HEK293 (cell line): Measurements from ENCODE around the gene COL25A1.
A peak's percentile ranks its signal among the peaks of the same experiment; 100 is the strongest.

Experiments
- GFI1B ChIP-seq: fragments of 450-650 bp; formaldehyde crosslinking; IDR thresholded peaks from 2 replicates; pipeline ENCODE4 v1.5.1; 2016; ENCODE audit warnings: missing biosample characterization, missing genetic modification characterization
- KLF9 ChIP-seq: fragments of 450-650 bp; formaldehyde crosslinking; IDR thresholded peaks from 2 replicates; pipeline ENCODE4 v1.5.1; 2016; ENCODE audit warnings: missing biosample characterization, missing genetic modification characterization, low read depth
- SCRT2 ChIP-seq: fragments of 450-650 bp; formaldehyde crosslinking; IDR thresholded peaks from 2 replicates; pipeline ENCODE4 v1.5.1; 2016; ENCODE audit warnings: missing biosample characterization, missing genetic modification characterization
- SETDB1 ChIP-seq: IDR thresholded peaks from one replicate; pipeline ENCODE4 v1.6.1; 2017; ENCODE audit warnings: mild to moderate bottlenecking, low read length, moderate library complexity, mixed read lengths; ENCODE audit not compliant: insufficient read length
- SP2 ChIP-seq: fragments of 450-650 bp; formaldehyde crosslinking; IDR thresholded peaks from 2 replicates; pipeline ENCODE4 v1.5.1; 2016; ENCODE audit warnings: missing biosample characterization, missing genetic modification characterization
- TCF7L2 ChIP-seq: IDR thresholded peaks from 2 replicates; pipeline ENCODE4 v1.6.1; 2011; ENCODE audit warnings: low read depth, mild to moderate bottlenecking, inconsistent platforms, low read length, moderate library complexity, borderline replicate concordance
- TSHZ1 ChIP-seq: fragments of 450-650 bp; formaldehyde crosslinking; IDR thresholded peaks from 2 replicates; pipeline ENCODE4 v1.5.1; 2016; ENCODE audit warnings: missing biosample characterization, missing genetic modification characterization, borderline replicate concordance
- ZBTB20 ChIP-seq: fragments of 450-650 bp; formaldehyde crosslinking; IDR thresholded peaks from 2 replicates; pipeline ENCODE4 v1.5.1; 2016; ENCODE audit warnings: missing biosample characterization, missing genetic modification characterization
- ZNF157 ChIP-seq: fragments of 450-650 bp; formaldehyde crosslinking; IDR thresholded peaks from 2 replicates; pipeline ENCODE4 v1.5.1; 2016; ENCODE audit warnings: missing biosample characterization, missing genetic modification characterization
- ZNF169 ChIP-seq: fragments of 450-650 bp; formaldehyde crosslinking; IDR thresholded peaks from 2 replicates; pipeline ENCODE4 v1.5.1; 2016; ENCODE audit warnings: missing biosample characterization, missing genetic modification characterization
- ZNF2 ChIP-seq: fragments of 450-650 bp; formaldehyde crosslinking; IDR thresholded peaks from 2 replicates; pipeline ENCODE4 v1.5.1; 2016; ENCODE audit warnings: missing biosample characterization, missing genetic modification characterization
- ZNF311 ChIP-seq: fragments of 450-650 bp; formaldehyde crosslinking; IDR thresholded peaks from 2 replicates; pipeline ENCODE4 v1.5.1; 2017; ENCODE audit warnings: missing biosample characterization, missing genetic modification characterization, borderline replicate concordance
- ZNF426 ChIP-seq: fragments of 450-650 bp; formaldehyde crosslinking; IDR thresholded peaks from 2 replicates; pipeline ENCODE4 v1.5.1; 2017; ENCODE audit warnings: missing biosample characterization, missing genetic modification characterization, mild to moderate bottlenecking, inconsistent platforms, moderate library complexity
- ZNF488 ChIP-seq: fragments of 450-650 bp; formaldehyde crosslinking; IDR thresholded peaks from 2 replicates; pipeline ENCODE4 v1.5.1; 2016; ENCODE audit warnings: missing biosample characterization, missing genetic modification characterization
- ZNF514 ChIP-seq: fragments of 450-650 bp; formaldehyde crosslinking; IDR thresholded peaks from 2 replicates; pipeline ENCODE4 v1.5.1; 2016; ENCODE audit warnings: missing biosample characterization, missing genetic modification characterization
- ZNF549 ChIP-seq: fragments of 450-650 bp; IDR thresholded peaks from 2 replicates; pipeline ENCODE4 v1.5.1; 2018; ENCODE audit warnings: missing biosample characterization, missing genetic modification characterization, mild to moderate bottlenecking, inconsistent platforms, moderate library complexity
- ZNF560 ChIP-seq: fragments of 450-650 bp; formaldehyde crosslinking; IDR thresholded peaks from 2 replicates; pipeline ENCODE4 v1.5.1; 2017; ENCODE audit warnings: missing biosample characterization, missing genetic modification characterization, borderline replicate concordance
- ZNF571 ChIP-seq: fragments of 450-650 bp; formaldehyde crosslinking; IDR thresholded peaks from 2 replicates; pipeline ENCODE4 v1.5.0; 2017; ENCODE audit warnings: missing biosample characterization, missing genetic modification characterization
- ZNF585B ChIP-seq: fragments of 450-650 bp; formaldehyde crosslinking; IDR thresholded peaks from 2 replicates; pipeline ENCODE4 v1.5.1; 2016; ENCODE audit warnings: missing biosample characterization, missing genetic modification characterization
- ZNF600 ChIP-seq: fragments of 450-650 bp; formaldehyde crosslinking; IDR thresholded peaks from 2 replicates; pipeline ENCODE4 v1.5.1; 2016; ENCODE audit warnings: missing biosample characterization, missing genetic modification characterization
- ZNF621 ChIP-seq: fragments of 450-650 bp; formaldehyde crosslinking; IDR thresholded peaks from 2 replicates; pipeline ENCODE4 v1.5.1; 2017; ENCODE audit warnings: missing biosample characterization, missing genetic modification characterization
- ZNF629 ChIP-seq: fragments of 450-650 bp; formaldehyde crosslinking; IDR thresholded peaks from 2 replicates; pipeline ENCODE4 v1.5.1; 2017; ENCODE audit warnings: missing biosample characterization, missing genetic modification characterization
- ZNF654 ChIP-seq: fragments of 450-650 bp; formaldehyde crosslinking; IDR thresholded peaks from 2 replicates; pipeline ENCODE4 v1.5.1; 2016; ENCODE audit warnings: low read depth, missing biosample characterization, missing genetic modification characterization
- ZNF777 ChIP-seq: fragments of 450-650 bp; formaldehyde crosslinking; IDR thresholded peaks from 2 replicates; pipeline ENCODE4 v1.5.1; 2017; ENCODE audit warnings: missing biosample characterization, missing genetic modification characterization, borderline replicate concordance
- TF ChIP-seq, protein P1 (sequence below): fragments of 450-650 bp; formaldehyde crosslinking; IDR thresholded peaks from 2 replicates; pipeline ENCODE4 v1.5.1; 2017; ENCODE audit warnings: missing biosample characterization, missing genetic modification characterization
- TF ChIP-seq, protein P2 (sequence below): fragments of 450-650 bp; formaldehyde crosslinking; IDR thresholded peaks from 2 replicates; pipeline ENCODE4 v1.5.1; 2016; ENCODE audit warnings: missing biosample characterization, missing genetic modification characterization
- TF ChIP-seq, protein P3 (sequence below): fragments of 450-650 bp; formaldehyde crosslinking; IDR thresholded peaks from 2 replicates; pipeline ENCODE4 v1.5.1; 2016; ENCODE audit warnings: missing biosample characterization, missing genetic modification characterization

The COL25A1 gene

DNA sequence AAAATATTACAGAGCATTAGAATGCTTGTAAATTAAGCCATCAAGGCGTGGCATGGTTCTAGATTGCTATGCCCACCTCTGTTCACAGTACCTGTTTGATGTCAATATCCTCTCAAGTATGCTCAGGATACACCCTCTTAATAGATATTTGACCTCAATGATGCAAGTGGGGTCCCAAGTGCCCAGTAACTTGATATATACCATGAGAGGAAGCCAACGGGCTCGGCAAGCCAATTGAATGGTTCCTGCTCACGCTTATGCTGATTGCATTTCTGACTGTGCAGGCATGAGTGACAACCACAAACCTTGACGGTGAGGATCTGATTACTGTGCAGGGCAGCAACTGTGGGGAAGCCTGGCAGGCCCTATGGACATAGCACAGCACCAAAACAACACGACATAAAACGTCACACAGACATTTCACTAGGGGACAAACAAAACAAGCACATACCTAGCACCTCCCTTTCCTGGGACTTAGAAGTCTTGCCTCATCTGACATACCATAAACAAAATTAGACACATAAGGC is 360.5 kb downstream of the COL25A1 start (continued):
- TF ChIP-seq, protein P1, sequence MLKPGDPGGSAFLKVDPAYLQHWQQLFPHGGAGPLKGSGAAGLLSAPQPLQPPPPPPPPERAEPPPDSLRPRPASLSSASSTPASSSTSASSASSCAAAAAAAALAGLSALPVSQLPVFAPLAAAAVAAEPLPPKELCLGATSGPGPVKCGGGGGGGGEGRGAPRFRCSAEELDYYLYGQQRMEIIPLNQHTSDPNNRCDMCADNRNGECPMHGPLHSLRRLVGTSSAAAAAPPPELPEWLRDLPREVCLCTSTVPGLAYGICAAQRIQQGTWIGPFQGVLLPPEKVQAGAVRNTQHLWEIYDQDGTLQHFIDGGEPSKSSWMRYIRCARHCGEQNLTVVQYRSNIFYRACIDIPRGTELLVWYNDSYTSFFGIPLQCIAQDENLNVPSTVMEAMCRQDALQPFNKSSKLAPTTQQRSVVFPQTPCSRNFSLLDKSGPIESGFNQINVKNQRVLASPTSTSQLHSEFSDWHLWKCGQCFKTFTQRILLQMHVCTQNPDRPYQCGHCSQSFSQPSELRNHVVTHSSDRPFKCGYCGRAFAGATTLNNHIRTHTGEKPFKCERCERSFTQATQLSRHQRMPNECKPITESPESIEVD (tag by site-specific recombination): peak; percentile 80
- TF ChIP-seq, protein P2, sequence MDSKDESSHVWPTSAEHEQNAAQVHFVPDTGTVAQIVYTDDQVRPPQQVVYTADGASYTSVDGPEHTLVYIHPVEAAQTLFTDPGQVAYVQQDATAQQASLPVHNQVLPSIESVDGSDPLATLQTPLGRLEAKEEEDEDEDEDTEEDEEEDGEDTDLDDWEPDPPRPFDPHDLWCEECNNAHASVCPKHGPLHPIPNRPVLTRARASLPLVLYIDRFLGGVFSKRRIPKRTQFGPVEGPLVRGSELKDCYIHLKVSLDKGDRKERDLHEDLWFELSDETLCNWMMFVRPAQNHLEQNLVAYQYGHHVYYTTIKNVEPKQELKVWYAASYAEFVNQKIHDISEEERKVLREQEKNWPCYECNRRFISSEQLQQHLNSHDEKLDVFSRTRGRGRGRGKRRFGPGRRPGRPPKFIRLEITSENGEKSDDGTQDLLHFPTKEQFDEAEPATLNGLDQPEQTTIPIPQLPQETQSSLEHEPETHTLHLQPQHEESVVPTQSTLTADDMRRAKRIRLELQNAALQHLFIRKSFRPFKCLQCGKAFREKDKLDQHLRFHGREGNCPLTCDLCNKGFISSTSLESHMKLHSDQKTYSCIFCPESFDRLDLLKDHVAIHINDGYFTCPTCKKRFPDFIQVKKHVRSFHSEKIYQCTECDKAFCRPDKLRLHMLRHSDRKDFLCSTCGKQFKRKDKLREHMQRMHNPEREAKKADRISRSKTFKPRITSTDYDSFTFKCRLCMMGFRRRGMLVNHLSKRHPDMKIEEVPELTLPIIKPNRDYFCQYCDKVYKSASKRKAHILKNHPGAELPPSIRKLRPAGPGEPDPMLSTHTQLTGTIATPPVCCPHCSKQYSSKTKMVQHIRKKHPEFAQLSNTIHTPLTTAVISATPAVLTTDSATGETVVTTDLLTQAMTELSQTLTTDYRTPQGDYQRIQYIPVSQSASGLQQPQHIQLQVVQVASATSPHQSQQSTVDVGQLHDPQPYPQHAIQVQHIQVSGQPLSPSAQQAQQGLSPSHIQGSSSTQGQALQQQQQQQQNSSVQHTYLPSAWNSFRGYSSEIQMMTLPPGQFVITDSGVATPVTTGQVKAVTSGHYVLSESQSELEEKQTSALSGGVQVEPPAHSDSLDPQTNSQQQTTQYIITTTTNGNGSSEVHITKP: peak; percentile 44
- peak; percentile 84 for TF ChIP-seq ZNF600 (tag by site-specific recombination)
- TF ChIP-seq ZBTB20 (tag by site-specific recombination): no peak
- TF ChIP-seq, protein P3, sequence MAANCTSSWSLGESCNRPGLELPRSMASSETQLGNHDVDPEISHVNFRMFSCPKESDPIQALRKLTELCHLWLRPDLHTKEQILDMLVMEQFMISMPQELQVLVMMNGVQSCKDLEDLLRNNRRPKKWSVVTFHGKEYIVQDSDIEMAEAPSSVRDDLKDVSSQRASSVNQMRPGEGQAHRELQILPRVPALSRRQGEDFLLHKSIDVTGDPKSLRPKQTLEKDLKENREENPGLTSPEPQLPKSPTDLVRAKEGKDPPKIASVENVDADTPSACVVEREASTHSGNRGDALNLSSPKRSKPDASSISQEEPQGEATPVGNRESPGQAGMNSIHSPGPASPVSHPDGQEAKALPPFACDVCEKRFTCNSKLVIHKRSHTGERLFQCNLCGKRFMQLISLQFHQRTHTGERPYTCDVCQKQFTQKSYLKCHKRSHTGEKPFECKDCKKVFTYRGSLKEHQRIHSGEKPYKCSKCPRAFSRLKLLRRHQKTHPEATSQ: no peak
- no peak for TF ChIP-seq ZNF621 (tag by site-specific recombination)
- TF ChIP-seq ZNF488 (tag by site-specific recombination): no peak
- TF ChIP-seq ZNF169 (tag by site-specific recombination): no peak
- 0 out of 2 replicates have a peak, but pooled peaks have one; percentile 49 for TF ChIP-seq ZNF2
- TF ChIP-seq ZNF426 (tag by site-specific recombination): no peak
- no peak for TF ChIP-seq ZNF654 (tag by site-specific recombination)
- no peak for TF ChIP-seq ZNF549 (tag by site-specific recombination)
- no peak for TF ChIP-seq SETDB1
- TF ChIP-seq TSHZ1 (tag by site-specific recombination): peak; percentile 95
- TF ChIP-seq SCRT2 (tag by site-specific recombination): peak; percentile 32; the same call in 1 of the 2 replicates
- TF ChIP-seq ZNF585B (tag by site-specific recombination): no peak
- no peak for TF ChIP-seq ZNF514 (tag by site-specific recombination)
- peak; percentile 69; the same call in 1 of the 2 replicates for TF ChIP-seq GFI1B
- no peak for TF ChIP-seq ZNF157 (tag by site-specific recombination)
- TF ChIP-seq ZNF571: no peak
- TF ChIP-seq TCF7L2: no peak
- no peak for TF ChIP-seq KLF9 (tag by site-specific recombination)
- no peak for TF ChIP-seq ZNF311 (tag by site-specific recombination)
- TF ChIP-seq ZNF629 (tag by site-specific recombination): peak; percentile 98
- TF ChIP-seq SP2 (tag by site-specific recombination): peak; percentile 62
- TF ChIP-seq ZNF560 (tag by site-specific recombination): no peak
- TF ChIP-seq ZNF777: no peak
